HK-2 (cell line): ENCODE data around the gene ZNF514.
A peak's percentile ranks its signal among the peaks of the same experiment; 100 is the strongest.
"Not testable (repeated sequence)": the region's sequence is repeated elsewhere in the genome, so short reads cannot be mapped to it uniquely, and the experiment has no call there.

ENCODE experiments used
- DNase-seq: peaks from one replicate; pipeline ENCODE4 v3.0.0-alpha.2; 2018; ENCODE audit not compliant: unreplicated experiment

ZNF514 gene

GRCh38 chr2:95138702-95139101, 20.9 kb downstream of the ZNF514 start:
- no peak for DNase-seq

GRCh38 chr2:95122197-95122551, 37.5 kb downstream of the ZNF514 start:
- DNase-seq: no peak

- peak; percentile 82 for DNase-seq
These were observed 38.0 kb downstream of the ZNF514 start, which contains the start of gene MRPS5 for GRCh38 chr2:95121407-95122196. Gene MRPS5 (minus strand): TSS chr2:95121808. CDS start chr2:95121791, 17 bp downstream.

- no peak for DNase-seq
These were observed 38.6 kb downstream of the ZNF514 start for GRCh38 chr2:95121093-95121406.

- DNase-seq: peak; percentile 52
These were observed 44.2 kb downstream of the ZNF514 start for GRCh38 chr2:95115418-95115817.

- no peak for DNase-seq
These were observed 46.2 kb downstream of the ZNF514 start for GRCh38 chr2:95113464-95113863.

- no peak for DNase-seq
These were observed 49.3 kb downstream of the ZNF514 start for GRCh38 chr2:95110395-95110794.

GRCh38 chr2:95109260-95109659, 50.4 kb downstream of the ZNF514 start:
- no peak for DNase-seq

GRCh38 chr2:95106081-95106480, 53.6 kb downstream of the ZNF514 start:
- no peak for DNase-seq

- no peak for DNase-seq
These were observed 55.0 kb downstream of the ZNF514 start for GRCh38 chr2:95104606-95105005.

- DNase-seq: no peak
These were observed 59.7 kb downstream of the ZNF514 start for GRCh38 chr2:95099910-95100309.

GRCh38 chr2:95098273-95098672, 61.4 kb downstream of the ZNF514 start:
- DNase-seq: not testable (repeated sequence)
